Activated T-cell treated with anti-CD3 and anti-CD28 coated beads for 4 hours (primary cell): ENCODE results near the gene PHLPP2.
"Not testable (repeated sequence)": the region's sequence is repeated elsewhere in the genome, so short reads cannot be mapped to it uniquely, and the experiment has no call there.

Source experiments
- DNase-seq: peaks from one replicate; pipeline ENCODE4 v3.0.0-alpha.2; 2020

Gene PHLPP2

DNA sequence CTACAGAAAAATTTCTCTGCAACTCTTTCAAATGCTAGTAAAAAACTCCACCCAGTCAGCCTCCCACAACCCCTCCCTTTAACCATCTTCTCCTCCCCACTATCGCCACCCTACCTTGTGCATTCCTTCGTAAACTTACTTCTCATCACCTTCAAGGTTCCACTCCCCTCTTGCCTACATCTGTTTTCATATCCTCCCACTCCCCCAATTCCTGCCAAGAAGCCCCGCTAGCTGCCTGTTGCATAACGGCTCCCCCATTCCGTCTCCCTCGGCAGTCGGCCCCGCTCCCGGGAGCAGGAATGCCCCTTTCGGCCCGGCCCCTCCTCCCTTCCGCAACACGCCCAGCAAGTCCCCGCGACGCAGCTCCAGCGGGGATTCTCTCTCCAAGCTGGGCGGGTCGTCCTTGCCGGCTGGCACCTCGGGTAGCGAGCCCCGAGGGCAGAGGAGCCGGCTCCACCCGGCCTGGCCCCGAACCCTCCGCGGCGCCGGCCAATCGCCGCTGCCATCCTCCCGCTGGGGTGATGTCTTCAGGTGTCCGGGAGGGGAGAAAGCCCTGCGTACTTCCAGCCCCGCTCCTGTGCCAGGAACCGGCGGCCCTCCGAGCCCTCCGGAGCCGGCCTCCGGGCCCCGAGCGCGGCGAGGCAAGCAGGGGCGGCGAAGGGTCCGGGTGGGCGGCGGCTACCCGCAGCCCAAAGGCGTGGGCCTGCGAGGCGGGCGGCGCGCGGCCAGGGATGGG, 1.5 kb downstream of the PHLPP2 start:
- DNase-seq, result peak; percentile 37

DNA sequence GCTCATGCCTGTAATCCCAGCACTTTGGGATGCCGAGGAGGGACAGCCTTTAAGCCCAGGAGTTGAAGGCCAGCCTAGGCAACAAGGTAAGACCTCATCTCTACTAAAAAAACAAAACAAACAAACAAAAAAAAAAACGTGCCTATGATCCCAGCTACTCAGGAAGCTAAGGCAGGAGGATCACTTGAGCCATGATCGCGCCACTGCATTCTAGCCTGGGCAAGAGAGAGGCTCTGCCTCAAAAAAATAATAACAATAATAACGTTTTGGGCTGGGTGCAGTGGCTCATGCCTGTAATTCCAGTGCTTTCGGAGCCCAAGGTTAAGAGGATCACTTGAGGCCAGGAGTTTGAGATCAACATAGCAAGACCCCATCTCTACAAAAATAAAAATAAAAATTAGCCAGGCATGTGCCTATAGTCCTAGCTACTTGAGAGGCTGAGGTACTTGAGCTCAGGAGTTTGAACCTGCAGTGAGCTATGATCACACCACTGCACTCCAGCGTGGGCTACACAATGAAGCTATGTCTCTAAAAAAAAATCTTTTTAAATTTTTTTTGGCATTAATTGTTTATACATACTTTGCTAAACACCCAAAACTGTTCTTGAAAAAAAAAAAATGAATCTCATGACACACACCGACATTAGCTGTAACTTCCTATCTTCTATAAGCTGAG, 3.3 kb downstream of the PHLPP2 start:
- no peak for DNase-seq

DNA sequence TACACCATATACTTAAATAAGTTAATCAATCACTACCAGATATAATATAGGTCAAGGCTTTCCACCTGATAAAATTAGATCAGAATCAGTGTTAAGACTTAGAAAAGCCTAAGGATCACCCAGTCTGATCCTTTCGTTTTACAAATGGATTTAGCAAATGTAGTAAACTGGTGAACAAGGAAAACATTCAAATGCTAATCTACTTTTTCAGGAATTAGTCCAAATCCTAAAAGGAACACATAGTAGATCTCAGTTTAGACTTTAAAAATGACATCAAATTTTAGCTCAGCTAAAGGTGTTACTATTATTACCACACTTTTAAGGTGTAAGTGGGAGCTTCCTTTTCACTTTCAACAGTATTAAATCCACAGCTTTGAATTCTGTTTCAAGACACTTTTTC, 12.0 kb downstream of the PHLPP2 start:
- no peak for DNase-seq

DNA sequence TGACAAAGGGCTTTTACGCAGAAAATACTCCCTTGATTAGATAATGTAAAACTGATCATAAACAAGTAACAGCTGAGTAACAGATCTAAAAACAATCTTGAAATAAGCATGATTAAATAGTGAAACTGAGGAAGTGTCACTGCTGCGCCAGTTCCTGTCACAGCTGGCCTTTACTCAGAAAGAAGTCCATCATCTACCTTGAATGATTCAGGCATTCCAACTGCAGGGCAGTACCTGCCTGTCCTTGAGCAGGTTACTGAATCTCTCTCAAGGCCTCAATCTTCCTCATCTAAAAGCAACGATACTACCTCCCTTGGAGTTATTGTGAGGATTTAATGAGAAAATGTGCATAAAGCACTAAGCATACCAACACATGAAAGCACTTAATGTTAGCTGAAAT, 12.7 kb downstream of the PHLPP2 start:
- DNase-seq, result no peak

DNA sequence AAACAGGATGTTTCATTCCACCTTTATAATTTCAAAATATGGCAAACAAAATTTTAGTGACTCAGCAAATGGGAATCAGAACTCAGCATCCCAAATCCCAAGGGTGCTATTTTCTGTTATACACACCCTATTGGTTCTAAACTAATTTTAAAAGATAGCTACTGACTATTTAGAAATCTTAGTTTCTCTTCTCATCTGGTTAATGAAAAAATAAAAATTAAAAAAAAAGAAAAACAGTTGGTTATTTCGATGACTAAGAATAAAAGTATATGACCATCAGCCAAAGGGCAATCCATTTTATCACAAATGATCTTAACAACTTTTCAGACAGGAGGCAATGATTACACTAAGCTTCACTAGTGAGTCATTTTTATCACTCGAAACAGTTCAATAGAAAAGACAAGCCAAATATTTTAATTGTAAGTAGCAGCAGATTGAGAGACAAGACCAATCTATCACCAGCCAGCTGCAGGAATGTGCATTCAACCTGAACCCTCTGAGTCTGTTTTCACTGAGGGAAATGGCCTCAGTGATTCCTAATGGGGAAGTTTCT, 15.2 kb downstream of the PHLPP2 start:
- DNase-seq, result no peak

DNA sequence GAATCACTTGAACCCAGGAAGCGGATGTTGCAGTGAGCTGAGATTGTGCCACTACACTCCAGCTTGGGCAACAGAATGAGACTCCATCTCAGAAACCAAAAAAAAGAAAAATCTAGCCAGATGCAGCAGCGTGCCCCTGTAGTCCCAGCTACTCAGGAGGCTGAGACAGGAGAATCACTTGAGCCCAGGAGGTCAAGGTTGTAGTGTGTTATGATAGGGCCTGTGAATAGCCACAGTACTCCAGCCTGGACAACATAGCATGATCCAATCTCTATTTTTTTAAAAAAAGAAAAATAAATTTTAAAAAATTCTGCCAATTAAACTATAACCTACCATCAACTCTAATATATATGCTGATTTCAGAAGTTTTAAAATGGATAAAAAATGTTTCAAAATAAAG, 15.8 kb downstream of the PHLPP2 start:
- DNase-seq, result no peak

DNA sequence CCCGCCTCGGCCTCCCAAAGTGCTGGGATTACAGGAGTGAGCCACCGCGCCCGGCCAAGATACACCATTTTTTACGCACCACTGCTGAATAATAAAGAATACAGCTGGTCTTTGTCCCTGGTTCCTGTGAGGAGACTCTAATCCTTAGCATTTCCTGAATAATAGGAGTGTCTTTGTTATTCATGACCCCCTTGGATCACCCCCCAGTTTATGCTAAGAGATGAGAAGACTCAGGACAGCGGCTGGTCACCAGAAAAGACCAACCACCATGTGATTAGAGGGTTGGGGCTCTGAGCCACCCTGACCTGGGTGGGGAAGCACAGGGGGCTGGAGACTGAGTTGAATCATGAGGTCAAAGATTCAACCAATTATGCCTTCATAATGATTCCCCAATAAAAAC, 17.3 kb downstream of the PHLPP2 start:
- DNase-seq, result no peak

DNA sequence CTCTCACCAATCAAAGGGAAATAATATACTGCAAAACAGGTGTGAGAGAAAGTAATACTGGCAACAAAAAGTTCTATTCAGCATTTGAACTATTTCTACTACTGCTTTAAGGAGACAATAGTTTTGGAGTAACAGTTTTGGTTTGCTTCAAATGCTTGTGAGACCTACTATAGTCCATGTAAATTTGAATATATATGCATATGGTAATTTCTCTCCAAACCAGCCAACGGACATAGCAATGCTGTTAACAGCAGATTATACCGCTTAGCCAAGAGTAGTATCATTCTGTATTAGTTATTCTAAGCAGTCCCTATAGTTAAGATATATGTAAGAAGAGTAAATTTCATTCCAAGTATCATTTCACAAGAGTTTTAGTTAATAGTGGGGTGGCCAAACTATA, 18.5 kb downstream of the PHLPP2 start:
- no peak for DNase-seq

DNA sequence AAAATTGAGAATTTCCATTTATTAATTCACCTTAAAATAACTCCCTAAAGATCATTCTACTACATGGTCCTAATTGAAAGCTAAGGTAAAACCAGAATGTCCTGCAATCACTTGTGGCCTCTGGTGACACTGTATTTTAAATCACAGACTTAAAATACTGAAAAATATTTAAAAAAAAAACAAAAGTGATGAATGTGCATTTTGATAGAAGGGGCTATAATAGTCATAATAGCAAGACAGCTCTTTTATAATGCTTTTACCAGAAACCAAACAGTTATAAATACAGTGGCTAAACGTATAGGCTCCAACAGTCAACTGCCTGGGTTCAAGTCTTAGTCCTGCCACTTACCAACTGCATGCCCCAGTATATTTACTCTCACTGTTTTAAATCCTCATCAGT, 21.2 kb downstream of the PHLPP2 start:
- no peak for DNase-seq

DNA sequence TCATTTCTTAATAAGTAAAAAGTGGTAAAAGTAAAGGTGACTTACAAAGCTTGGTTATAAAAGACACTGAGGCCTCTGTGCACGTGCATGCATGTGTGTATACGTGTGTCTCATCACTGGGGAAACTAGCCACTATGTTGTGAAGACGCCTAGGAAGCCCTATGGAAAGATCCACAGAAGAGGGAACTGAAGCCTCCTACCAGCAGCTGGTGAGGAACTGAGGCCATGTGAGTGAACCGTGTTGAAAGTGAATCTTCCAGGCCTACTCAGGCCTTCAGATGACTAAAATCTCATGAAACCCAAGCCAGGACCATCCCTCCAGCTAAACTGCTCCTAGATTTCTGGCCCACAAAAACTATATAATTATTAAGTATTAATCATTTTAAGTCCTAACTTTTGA, 23.7 kb downstream of the PHLPP2 start:
- DNase-seq, result no peak

DNA sequence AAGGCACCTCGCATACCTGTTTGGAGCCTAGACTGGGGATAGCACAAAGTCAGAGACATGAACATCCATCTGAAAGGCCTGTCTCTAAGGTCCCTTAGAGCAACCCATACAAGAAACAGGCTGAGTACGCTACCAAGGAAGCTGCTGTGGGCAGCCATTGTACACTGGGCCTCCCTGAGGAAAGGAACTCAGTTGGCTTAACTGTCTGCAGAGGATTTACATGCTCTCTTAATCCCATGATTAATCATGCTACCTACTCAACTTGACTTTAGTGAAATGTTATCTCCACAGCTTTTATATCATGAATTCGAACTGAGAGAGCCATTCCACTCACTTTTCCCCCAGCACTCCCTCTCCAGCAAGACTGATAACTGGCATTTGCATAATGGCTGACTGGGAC, 26.0 kb downstream of the PHLPP2 start:
- DNase-seq, result no peak

DNA sequence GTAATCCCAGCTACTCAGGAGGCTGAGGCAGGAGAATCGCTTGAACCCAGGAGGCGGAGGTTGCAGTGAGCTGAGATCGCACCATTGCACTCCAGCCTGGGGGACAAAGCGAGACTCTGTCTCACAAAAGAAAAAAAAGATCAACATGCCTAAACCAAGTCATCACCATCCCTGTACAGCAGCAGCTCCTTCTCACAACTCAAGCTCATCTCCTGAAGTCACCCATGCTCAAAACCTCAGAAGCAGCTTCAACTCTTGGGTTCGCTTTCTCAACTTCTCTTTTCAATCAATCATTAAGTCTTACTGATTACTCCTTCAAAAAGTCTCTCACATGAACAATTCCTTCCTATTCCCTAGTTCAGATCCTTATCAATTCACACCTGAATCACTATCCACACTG, 31.3 kb downstream of the PHLPP2 start:
- no peak for DNase-seq

DNA sequence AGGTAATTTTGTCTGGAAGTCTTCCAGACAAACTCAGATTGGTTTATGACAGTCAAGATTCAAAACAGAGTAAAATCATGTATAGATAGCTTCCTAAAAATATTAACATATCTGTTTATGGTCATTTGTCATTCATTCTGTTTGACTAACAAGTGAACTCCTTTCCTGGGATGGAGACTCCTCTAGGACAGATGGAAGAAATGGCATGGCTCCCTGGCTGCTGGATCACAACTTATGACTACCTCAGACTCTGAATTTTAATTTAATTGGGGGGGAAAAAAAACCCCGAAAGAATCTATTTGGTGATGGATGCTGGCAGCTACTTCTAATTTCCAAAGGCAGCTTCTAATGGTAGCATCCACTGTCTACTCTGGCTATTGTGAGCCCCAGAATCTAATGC, 34.6 kb downstream of the PHLPP2 start:
- DNase-seq, result no peak

DNA sequence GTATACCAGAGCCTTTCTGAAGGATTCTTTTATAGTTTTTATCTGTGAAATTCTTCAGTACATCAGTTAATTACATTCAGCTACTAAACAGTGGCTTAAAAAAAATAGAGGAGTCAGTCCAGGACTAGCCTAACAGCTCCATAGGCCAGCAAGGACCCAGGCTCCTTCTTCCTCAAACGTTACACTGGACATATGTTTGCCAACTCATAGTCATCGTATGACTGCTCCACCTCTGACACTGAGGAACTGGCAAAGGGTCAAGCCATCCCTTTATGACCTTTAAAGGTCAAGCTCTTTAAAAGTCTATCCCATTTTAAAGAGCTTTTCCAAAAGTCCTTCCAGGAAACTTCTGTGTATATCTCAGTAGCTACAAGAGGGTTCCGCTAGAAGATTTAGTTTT, 36.6 kb downstream of the PHLPP2 start:
- no peak for DNase-seq

DNA sequence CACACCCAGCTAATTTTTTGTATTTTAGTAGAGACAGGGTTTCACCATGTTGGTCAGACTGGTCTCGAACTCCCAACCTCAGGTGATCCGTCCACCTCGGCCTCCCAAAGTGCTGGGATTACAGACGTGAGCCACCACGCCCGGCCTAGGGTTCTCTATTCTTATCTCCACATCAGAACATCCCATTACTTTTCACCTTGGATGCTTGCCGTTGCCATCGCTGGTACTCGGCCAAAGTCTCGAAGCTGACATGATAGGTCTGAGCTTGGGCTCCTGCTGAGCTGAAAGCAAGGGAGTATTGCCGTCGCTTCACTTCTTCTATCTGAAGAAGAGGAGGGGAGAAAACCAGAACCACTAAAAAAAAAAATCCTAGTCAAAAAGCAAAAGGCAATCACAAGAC, 40.2 kb downstream of the PHLPP2 start:
- DNase-seq, result not testable (repeated sequence)

DNA sequence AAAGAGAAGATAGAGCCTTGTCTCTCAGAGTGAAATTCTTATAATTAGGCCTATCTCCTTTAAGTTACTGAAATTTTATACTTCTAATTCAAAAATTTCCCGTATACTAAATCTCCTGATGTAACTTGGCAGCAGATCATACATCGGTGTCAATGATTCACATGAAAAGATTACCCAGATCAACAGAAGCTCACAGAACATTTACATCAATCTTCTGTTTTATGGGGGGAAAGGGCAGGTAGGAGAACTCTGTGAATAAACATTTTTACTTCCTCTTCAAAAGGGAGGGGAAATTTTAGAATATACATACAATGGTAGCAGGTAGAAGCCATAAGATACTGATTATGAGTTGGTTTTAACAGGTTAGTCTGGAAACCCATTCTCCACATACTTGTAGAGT, 43.1 kb downstream of the PHLPP2 start:
- DNase-seq, result no peak

DNA sequence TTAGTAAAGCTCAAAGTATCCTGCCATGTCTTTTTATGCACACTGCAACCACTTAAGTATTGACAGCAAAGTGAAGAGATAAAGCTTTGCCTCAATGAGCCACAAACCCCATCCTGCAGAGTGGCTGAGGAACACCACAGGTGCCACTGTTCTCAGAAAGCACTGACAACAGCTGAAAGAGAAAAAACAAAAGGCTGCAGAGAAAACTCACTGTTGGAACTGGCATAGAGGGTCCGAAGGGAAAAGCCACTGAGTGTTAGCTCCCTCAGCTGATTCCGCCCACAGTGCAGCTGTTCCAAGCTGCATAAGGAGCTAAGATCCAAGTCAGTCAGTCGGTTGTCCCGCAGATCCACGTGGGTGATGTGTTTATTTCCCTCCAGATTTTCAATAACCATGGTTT, 48.3 kb downstream of the PHLPP2 start:
- DNase-seq, result no peak

DNA sequence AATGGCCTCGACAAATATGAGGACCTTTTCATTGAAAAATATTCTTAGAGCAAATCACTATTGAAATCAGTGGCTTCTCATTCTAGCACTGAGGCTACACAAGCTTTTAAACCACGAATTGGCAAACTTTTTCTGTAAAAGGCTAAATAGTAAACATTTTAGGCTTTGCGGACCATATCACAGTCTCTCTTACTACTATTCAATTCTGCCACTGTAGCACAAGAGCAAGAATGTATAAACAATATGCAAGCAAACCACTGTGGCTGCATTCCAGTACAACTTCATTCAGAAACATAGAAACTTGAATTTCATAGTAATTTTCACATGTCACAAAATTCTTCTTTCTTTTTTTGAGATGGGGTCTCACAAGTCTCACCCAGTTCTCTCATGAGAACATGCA, 49.1 kb downstream of the PHLPP2 start:
- no peak for DNase-seq

DNA sequence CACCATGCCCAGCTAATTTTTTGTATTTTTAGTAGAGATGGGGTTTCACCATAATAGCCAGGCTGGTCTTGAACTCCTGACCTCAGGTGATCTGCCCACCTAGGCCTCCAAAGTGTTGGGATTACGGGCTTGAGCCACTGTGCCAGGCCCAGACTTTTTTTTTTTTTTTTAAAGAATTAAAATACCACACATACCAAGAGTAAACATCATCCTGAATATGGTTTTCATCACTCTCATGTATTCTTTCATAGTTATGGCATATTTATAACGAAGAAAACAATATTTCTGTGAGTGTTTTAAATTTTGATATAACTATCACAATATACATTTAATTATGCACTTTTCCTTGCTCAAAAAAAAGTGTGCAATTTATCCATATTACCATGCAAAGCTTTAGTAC, 50.3 kb downstream of the PHLPP2 start:
- no peak for DNase-seq

DNA sequence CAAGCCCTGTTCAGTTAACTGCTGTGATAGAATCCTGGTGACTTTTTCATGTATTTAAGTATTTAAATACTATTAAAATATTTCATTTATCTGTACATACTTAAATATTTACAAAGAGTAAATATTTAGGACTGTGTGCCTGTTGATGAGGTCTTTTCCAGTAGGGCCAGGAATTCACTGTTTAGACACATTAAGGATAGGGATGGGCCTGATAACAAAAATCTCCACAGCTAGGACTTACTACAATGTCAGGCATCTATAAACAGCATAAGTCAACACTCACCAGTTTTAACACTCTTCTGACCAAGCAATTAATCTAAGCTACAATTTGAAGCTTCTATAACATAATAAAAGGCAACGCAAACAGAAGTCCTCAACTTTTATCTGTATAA, 50.9 kb downstream of the PHLPP2 start:
- DNase-seq, result no peak

DNA sequence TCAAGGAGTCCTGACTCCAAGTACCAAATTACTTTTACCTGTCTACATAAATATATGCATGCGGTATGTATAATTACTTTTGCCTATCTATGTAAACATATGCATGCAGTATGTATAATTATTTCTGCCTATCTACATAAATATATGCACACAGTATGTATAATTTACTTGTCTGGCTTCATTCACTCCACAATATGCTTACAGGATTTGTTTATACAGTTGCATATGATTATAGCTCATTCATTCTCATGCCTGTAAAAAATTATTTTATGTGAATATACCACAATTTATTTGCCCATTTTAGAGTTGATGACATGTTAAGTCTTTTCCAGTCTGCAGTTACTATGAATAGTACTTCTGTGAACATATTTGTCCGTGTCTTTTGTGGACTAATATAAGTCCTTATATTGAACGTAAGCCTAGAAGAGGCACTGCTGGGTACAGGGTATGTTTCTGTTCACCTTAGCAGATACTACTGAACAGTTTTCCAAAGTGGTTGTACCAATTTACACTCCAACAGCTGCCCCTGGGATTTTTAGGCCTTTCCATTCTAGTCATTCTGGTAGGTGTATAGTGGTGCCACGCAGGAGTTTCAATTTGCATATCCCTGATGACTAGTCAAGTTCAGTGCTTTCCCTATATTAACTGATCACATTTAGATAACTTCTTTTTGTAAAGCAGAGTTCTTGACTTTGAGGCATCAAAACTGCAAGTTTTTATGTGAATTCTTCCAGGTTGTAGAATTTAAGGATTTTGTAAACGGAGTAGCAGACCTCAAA, 51.5 kb downstream of the PHLPP2 start:
- DNase-seq, result no peak

DNA sequence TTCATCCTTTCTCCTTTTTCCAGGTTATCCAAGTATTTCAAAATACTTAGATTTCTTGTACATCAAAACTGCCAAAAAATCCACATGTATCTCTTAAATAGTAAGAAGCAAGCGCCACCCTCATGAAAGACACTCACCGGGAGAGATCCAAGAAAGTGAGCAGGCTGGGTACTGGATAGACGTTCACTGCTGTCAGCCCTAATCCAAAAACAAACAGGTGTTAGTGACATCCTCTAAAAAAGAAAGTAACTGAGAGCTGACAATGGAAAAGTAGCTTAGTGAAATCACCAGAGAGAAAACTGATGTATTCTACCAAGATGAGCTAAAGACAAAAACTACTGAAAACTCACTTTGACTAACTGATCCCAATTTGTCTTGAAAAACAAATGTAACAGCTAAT, 52.4 kb downstream of the PHLPP2 start:
- DNase-seq, result no peak

DNA sequence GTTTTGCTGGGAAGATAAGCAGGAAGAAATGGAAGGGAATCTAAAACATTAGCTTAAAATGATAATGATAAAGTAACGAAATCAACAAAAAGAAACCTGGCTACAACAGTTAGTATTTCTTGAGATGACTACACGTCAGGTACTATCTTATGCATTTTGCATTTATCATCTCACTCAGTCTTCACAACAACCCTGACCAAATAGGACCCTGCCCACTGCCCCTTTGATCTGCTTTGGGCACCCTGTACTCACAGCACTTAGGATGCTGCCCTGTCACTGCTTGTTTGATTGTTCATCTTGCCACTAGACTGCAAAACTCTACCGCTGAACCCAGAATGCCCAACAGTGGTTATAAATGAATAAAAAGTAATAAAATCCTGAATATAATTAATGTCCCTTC, 53.3 kb downstream of the PHLPP2 start:
- no peak for DNase-seq

DNA sequence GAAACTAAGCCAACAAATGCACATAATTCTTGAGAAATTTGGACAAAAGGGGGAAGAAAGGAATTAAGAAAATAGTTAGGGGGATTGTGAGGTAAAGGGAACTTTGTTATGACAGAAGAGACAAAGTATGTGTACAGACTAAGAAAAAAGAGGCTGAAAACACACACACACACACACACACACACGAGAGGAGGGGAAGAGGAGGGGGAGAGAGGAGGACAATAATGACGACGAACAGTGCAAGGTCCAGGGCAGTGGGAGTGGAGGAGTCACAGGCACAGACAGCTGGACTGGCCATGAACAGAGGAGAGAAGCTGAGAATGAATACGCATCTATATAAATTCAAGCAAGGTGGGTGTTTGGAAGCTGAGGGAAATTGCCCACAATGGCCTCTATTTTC, 54.0 kb downstream of the PHLPP2 start:
- DNase-seq, result no peak
